Stimulated activated CD4-positive, alpha-beta T cell treated with anti-CD3 and anti-CD28 coated beads, Interleukin-12 subunit alpha, Interleukin-12 subunit beta, amount 100 ng/mL, for 24 hours (primary cell): Measurements from ENCODE around the gene CIB4.

ENCODE experiments used
- DNase-seq, 2 experiments: peaks; one replicate each; pipeline ENCODE4 v3.0.0-alpha.2; 2020; ENCODE audit warnings: low read depth in 2 of 2

Gene CIB4

GRCh38 chr2:26621469-26622199 lies 19.5 kb downstream of the CIB4 start:
- DNase-seq: no peak

- DNase-seq: no peak
Measured at GRCh38 chr2:26620031-26620605, 21.0 kb downstream of the CIB4 start.

GRCh38 chr2:26619521-26619951 lies 21.6 kb downstream of the CIB4 start:
- no peak for DNase-seq

- DNase-seq: no peak
Measured at GRCh38 chr2:26619096-26619495, 22.1 kb downstream of the CIB4 start.

- DNase-seq: no peak
Measured at GRCh38 chr2:26618611-26619010, 22.6 kb downstream of the CIB4 start.

GRCh38 chr2:26617588-26618083 lies 23.5 kb downstream of the CIB4 start:
- DNase-seq: no peak

- DNase-seq: no peak
Measured at GRCh38 chr2:26616706-26617587, 24.2 kb downstream of the CIB4 start.

- no peak for DNase-seq
Measured at GRCh38 chr2:26615860-26616705, 25.1 kb downstream of the CIB4 start.

- no peak for DNase-seq
Measured at GRCh38 chr2:26615336-26615859, 25.8 kb downstream of the CIB4 start.

GRCh38 chr2:26614216-26615138 lies 26.7 kb downstream of the CIB4 start:
- DNase-seq: no peak

- DNase-seq: no peak
Measured at GRCh38 chr2:26613241-26614215, 27.6 kb downstream of the CIB4 start.

- DNase-seq: no peak
Measured at GRCh38 chr2:26612522-26613240, 28.5 kb downstream of the CIB4 start.

GRCh38 chr2:26612034-26612433 lies 29.1 kb downstream of the CIB4 start:
- DNase-seq: no peak

- DNase-seq: no peak
Measured at GRCh38 chr2:26610504-26611335, 30.4 kb downstream of the CIB4 start.

GRCh38 chr2:26609839-26610277 lies 31.3 kb downstream of the CIB4 start:
- no peak for DNase-seq

- DNase-seq: no peak
Measured at GRCh38 chr2:26609205-26609631, 31.9 kb downstream of the CIB4 start.

- DNase-seq: no peak
Measured at GRCh38 chr2:26608557-26608956, 32.6 kb downstream of the CIB4 start.
